GM23338 (cell line): ENCODE results near the gene ARHGEF10L. TPM values are rescaled to one million over a fixed set of nuclear protein-coding genes. Genes with fewer than 3 reads are reported as not detected.
A peak's percentile ranks its signal among the peaks of the same experiment; 100 is the strongest.

Source experiments
- ATAC-seq: fragments of 200-7000 bp; cut with Tn5 transposase; 3 replicates; pipeline ENCODE4 v1.9.1; 2020
- DNase-seq: peaks from one replicate; pipeline ENCODE4 v3.0.0-alpha.2; 2015; ENCODE audit warnings: low spot score
- H2AFZ ChIP-seq: fragments of 200-600 bp; sonication (generic); 2 replicates; pipeline ENCODE4 v1.8.0; 2016; ENCODE audit warnings: antibody characterized with exemption, mild to moderate bottlenecking, moderate library complexity
- H3F3A ChIP-seq: fragments of 200-600 bp; sonication (generic); replicated peaks from 2 replicates; pipeline ENCODE4 v1.8.0; 2017; ENCODE audit warnings: antibody characterized with exemption, mixed run types, low read depth
- H3K27ac ChIP-seq: fragments of 200-600 bp; sonication (generic); 2 replicates; pipeline ENCODE4 v1.6.1; 2016; ENCODE audit warnings: low read depth
- H3K27me3 ChIP-seq: fragments of 200-600 bp; sonication (generic); 2 replicates; pipeline ENCODE4 v1.8.0; 2016; ENCODE audit warnings: mild to moderate bottlenecking, mixed run types, moderate library complexity; ENCODE audit not compliant: insufficient read depth
- H3K36me3 ChIP-seq: fragments of 200-600 bp; sonication (generic); 2 replicates; pipeline ENCODE4 v1.8.0; 2016; ENCODE audit warnings: mild to moderate bottlenecking; ENCODE audit not compliant: insufficient read depth
- H3K4me1 ChIP-seq: fragments of 200-600 bp; sonication (generic); 2 replicates; pipeline ENCODE4 v1.8.0; 2016; ENCODE audit warnings: mild to moderate bottlenecking, moderate library complexity; ENCODE audit not compliant: insufficient read depth
- H3K4me2 ChIP-seq: fragments of 200-600 bp; sonication (generic); 2 replicates; pipeline ENCODE4 v1.7.1; 2017; ENCODE audit warnings: mixed run types
- H3K4me3 ChIP-seq: fragments of 200-600 bp; sonication (generic); 2 replicates; pipeline ENCODE4 v1.6.1; 2016; ENCODE audit warnings: mixed run types
- H3K79me2 ChIP-seq: fragments of 200-600 bp; sonication (generic); replicated peaks from 2 replicates; pipeline ENCODE4 v1.8.0; 2017; ENCODE audit warnings: mild to moderate bottlenecking; ENCODE audit not compliant: insufficient read depth
- H3K9me2 ChIP-seq: fragments of 200-600 bp; sonication (generic); 2 replicates; pipeline ENCODE4 v1.8.0; 2017; ENCODE audit not compliant: insufficient read depth
- H4K20me1 ChIP-seq: fragments of 200-600 bp; sonication (generic); replicated peaks from 2 replicates; pipeline ENCODE4 v1.8.0; 2017; ENCODE audit warnings: mild to moderate bottlenecking; ENCODE audit not compliant: insufficient read depth
- H3K27ac Mint-ChIP-seq: 2 replicates; pipeline ENCODE4 v1.8.0; 2020; ENCODE audit warnings: inconsistent platforms, mild to moderate bottlenecking, moderate library complexity, mixed read lengths
- H3K27me3 Mint-ChIP-seq: 3 replicates; pipeline ENCODE4 v1.8.0; 2022; ENCODE audit warnings: low read depth, mild to moderate bottlenecking, moderate library complexity, mixed read lengths, inconsistent platforms; ENCODE audit not compliant: insufficient read depth, poor library complexity
- H3K36me3 Mint-ChIP-seq: 3 replicates; pipeline ENCODE4 v1.8.0; 2021; ENCODE audit warnings: low read depth, mild to moderate bottlenecking, inconsistent platforms, moderate library complexity, mixed read lengths
- H3K4me1 Mint-ChIP-seq: 3 replicates; pipeline ENCODE4 v1.8.0; 2020; ENCODE audit warnings: mild to moderate bottlenecking, inconsistent platforms, mixed read lengths
- H3K4me3 Mint-ChIP-seq: 3 replicates; pipeline ENCODE4 v1.8.0; 2021; ENCODE audit warnings: moderate library complexity, mild to moderate bottlenecking, inconsistent platforms, mixed read lengths
- H3K9me3 Mint-ChIP-seq: 3 replicates; pipeline ENCODE4 v1.8.0; 2020; ENCODE audit warnings: moderate library complexity, mild to moderate bottlenecking, inconsistent platforms, mixed read lengths
- CREB1 ChIP-seq: fragments of 250-450 bp; sonication (Bioruptor Pico); IDR thresholded peaks from 2 replicates; pipeline ENCODE4 v1.5.0; 2020; ENCODE audit warnings: low read depth, mild to moderate bottlenecking, moderate library complexity
- ETS1 ChIP-seq: IDR thresholded peaks from 2 replicates; pipeline ENCODE4 v1.6.1; 2016; ENCODE audit warnings: antibody characterized with exemption
- EZH2 ChIP-seq: fragments of 200-600 bp; sonication (generic); IDR thresholded peaks from one replicate; pipeline ENCODE4 v1.8.0; 2017; ENCODE audit warnings: antibody characterized with exemption, mild to moderate bottlenecking, low read depth; ENCODE audit not compliant: unreplicated experiment
- EZH2phosphoT487 ChIP-seq: fragments of 200-600 bp; sonication (generic); IDR thresholded peaks from one replicate; pipeline ENCODE4 v1.8.1; 2018; ENCODE audit warnings: antibody characterized with exemption; ENCODE audit not compliant: unreplicated experiment
- JUNB ChIP-seq: IDR thresholded peaks from one replicate; pipeline ENCODE4 v1.6.1; 2016; ENCODE audit warnings: antibody characterized with exemption; ENCODE audit not compliant: unreplicated experiment
- NANOG ChIP-seq: IDR thresholded peaks from 2 replicates; pipeline ENCODE4 v1.6.1; 2016; ENCODE audit warnings: antibody characterized with exemption, borderline replicate concordance
- POLR2AphosphoS5 ChIP-seq: IDR thresholded peaks from 2 replicates; pipeline ENCODE4 v1.6.1; 2016; ENCODE audit warnings: antibody characterized with exemption, low read depth
- STAT1 ChIP-seq: IDR thresholded peaks from one replicate; pipeline ENCODE4 v1.6.1; 2016; ENCODE audit warnings: antibody characterized with exemption; ENCODE audit not compliant: unreplicated experiment
- ZNF114 ChIP-seq: fragments of 250-450 bp; sonication (Bioruptor Pico); IDR thresholded peaks from 2 replicates; pipeline ENCODE4 v1.5.0; 2020; ENCODE audit warnings: mild to moderate bottlenecking, moderate library complexity
- ZNF331 ChIP-seq: fragments of 250-450 bp; sonication (Bioruptor Pico); IDR thresholded peaks from 2 replicates; pipeline ENCODE4 v1.5.0; 2020; ENCODE audit warnings: low read depth, mild to moderate bottlenecking, moderate library complexity
- ZNF462 ChIP-seq: fragments of 250-450 bp; sonication (Bioruptor Pico); IDR thresholded peaks from 2 replicates; pipeline ENCODE4 v1.5.0; 2020; ENCODE audit warnings: mild to moderate bottlenecking, moderate library complexity
- polyA plus RNA-seq: library from polyadenylated mRNA; unstranded; fragments of >200 nt; fragmentation: Nextera tagmentation; extraction: Ambion mirVana; gene quantifications from 2 replicates; pipeline ENCODE4 v1.2.1, GENCODE V29; 2016
- total RNA-seq: library from RNA; depleted of rRNA; stranded (reverse); fragments of >200 nt; shearing (Covaris generic); gene quantifications from 2 replicates; pipeline ENCODE4 v1.2.3, GENCODE V29; 2014
- TF ChIP-seq, protein P1 (sequence below): IDR thresholded peaks from one replicate; pipeline ENCODE4 v1.6.1; 2018; ENCODE audit warnings: antibody characterized with exemption; ENCODE audit not compliant: unreplicated experiment
- TF ChIP-seq, protein P2 (sequence below), 2 experiments: fragments of 200-600 bp in 1 of 2; sonication (generic) in 1 of 2; conservative IDR thresholded peaks; 2 replicates each; pipeline versions ENCODE4 v1.5.1 to v1.6.1; 2016 to 2017; ENCODE audit warnings: antibody characterized with exemption in 2 of 2, low read depth in 2 of 2, mild to moderate bottlenecking in 2 of 2, moderate library complexity in 1 of 2

The ARHGEF10L gene
- total and polyA plus RNA-seq, 2 experiments from 2014 or later: 12.1 to 46.8 TPM

- H3F3A ChIP-seq: no peaks in the 10 kb centered on the region
- no peak overlapping the region for H3K4me3 ChIP-seq
- Mint-ChIP-seq H3K36me3 (peaks cover 33% of the 10 kb centered on the region), H3K9me3 (no peaks in the 10 kb centered on the region; the same call in 2 of the 3 replicates), H3K4me1 (no peaks in the 10 kb centered on the region), H3K4me3 (no peak overlapping the region), H3K27me3 (peaks cover 4% of the 10 kb centered on the region), H3K27ac (no peak overlapping the region)
- H3K4me2 ChIP-seq: no peak overlapping the region
- H4K20me1 ChIP-seq: no peaks in the 10 kb centered on the region
- no peaks in the 10 kb centered on the region for H3K27me3 ChIP-seq
- H3K79me2 ChIP-seq: no peaks in the 10 kb centered on the region
- DNase-seq: no peak
- H3K9me2 ChIP-seq: no peaks in the 10 kb centered on the region
- no peak for TF ChIP-seq STAT1
- TF ChIP-seq, protein P1, sequence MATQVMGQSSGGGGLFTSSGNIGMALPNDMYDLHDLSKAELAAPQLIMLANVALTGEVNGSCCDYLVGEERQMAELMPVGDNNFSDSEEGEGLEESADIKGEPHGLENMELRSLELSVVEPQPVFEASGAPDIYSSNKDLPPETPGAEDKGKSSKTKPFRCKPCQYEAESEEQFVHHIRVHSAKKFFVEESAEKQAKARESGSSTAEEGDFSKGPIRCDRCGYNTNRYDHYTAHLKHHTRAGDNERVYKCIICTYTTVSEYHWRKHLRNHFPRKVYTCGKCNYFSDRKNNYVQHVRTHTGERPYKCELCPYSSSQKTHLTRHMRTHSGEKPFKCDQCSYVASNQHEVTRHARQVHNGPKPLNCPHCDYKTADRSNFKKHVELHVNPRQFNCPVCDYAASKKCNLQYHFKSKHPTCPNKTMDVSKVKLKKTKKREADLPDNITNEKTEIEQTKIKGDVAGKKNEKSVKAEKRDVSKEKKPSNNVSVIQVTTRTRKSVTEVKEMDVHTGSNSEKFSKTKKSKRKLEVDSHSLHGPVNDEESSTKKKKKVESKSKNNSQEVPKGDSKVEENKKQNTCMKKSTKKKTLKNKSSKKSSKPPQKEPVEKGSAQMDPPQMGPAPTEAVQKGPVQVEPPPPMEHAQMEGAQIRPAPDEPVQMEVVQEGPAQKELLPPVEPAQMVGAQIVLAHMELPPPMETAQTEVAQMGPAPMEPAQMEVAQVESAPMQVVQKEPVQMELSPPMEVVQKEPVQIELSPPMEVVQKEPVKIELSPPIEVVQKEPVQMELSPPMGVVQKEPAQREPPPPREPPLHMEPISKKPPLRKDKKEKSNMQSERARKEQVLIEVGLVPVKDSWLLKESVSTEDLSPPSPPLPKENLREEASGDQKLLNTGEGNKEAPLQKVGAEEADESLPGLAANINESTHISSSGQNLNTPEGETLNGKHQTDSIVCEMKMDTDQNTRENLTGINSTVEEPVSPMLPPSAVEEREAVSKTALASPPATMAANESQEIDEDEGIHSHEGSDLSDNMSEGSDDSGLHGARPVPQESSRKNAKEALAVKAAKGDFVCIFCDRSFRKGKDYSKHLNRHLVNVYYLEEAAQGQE: no peak
- no peak for TF ChIP-seq EZH2
- no peak for TF ChIP-seq CREB1 (CRISPR knock-in tag)
- TF ChIP-seq POLR2AphosphoS5: no peak
- TF ChIP-seq NANOG: no peak
- TF ChIP-seq ETS1: no peak
- TF ChIP-seq, protein P2, sequence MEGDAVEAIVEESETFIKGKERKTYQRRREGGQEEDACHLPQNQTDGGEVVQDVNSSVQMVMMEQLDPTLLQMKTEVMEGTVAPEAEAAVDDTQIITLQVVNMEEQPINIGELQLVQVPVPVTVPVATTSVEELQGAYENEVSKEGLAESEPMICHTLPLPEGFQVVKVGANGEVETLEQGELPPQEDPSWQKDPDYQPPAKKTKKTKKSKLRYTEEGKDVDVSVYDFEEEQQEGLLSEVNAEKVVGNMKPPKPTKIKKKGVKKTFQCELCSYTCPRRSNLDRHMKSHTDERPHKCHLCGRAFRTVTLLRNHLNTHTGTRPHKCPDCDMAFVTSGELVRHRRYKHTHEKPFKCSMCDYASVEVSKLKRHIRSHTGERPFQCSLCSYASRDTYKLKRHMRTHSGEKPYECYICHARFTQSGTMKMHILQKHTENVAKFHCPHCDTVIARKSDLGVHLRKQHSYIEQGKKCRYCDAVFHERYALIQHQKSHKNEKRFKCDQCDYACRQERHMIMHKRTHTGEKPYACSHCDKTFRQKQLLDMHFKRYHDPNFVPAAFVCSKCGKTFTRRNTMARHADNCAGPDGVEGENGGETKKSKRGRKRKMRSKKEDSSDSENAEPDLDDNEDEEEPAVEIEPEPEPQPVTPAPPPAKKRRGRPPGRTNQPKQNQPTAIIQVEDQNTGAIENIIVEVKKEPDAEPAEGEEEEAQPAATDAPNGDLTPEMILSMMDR (conservative IDR thresholded peaks at IDR 0.05; ENCODE audit: low read depth in 2 of 2): no peak
- TF ChIP-seq ZNF331 (CRISPR knock-in tag): no peak
- no peak for TF ChIP-seq JUNB
- no peak for TF ChIP-seq ZNF462 (CRISPR knock-in tag)
- TF ChIP-seq EZH2phosphoT487: no peak
- TF ChIP-seq ZNF114: no peak
- no peak overlapping the region for H3K27ac ChIP-seq
- H2AFZ ChIP-seq: no peak overlapping the region
- H3K4me1 ChIP-seq: no peaks in the 10 kb centered on the region
- peaks cover 4% of the 10 kb centered on the region; the same call in 1 of the 2 replicates for H3K36me3 ChIP-seq
- ATAC-seq: peak; percentile 18
These were observed 113.8 kb downstream of the ARHGEF10L start for GRCh38 chr1:17653276-17653675.
